ENCODE data around the gene CNNM1. TPM values are rescaled to one million over a fixed set of nuclear protein-coding genes. Genes with fewer than 3 reads are reported as not detected.

CNNM1 gene
- total and polyA plus RNA-seq, 9 of the 15 experiments (the other 6 are each of a cell fraction or from before 2014, with no cell fraction given), result not detected

GRCh38 chr10:99375426-99375825 lies 46.3 kb downstream of the CNNM1 start:
- H3K79me2 ChIP-seq (ENCODE audit: control insufficient read depth, insufficient read depth, low read length), result no peaks in the 10 kb centered on the region
- no peaks in the 10 kb centered on the region for H3K4me1 ChIP-seq (replicated peaks in 1 of 2; ENCODE audit: control insufficient read depth in 2 of 2, insufficient read depth in 2 of 2, low read length in 2 of 2)
- no peak overlapping the region for H3K9ac ChIP-seq (ENCODE audit: insufficient read depth in 1 of 2, low read depth in 2 of 2, low read length in 2 of 2)
- H3K27me3 ChIP-seq (ENCODE audit: control insufficient read depth in 2 of 2, insufficient read depth in 2 of 2, low read length in 2 of 2), result peaks cover 0 to 8% of the 10 kb centered on the region in 2 experiments; a peak in 1 of 5 replicates
- no peaks in the 10 kb centered on the region for H4K20me1 ChIP-seq (replicated peaks; ENCODE audit: control insufficient read depth, insufficient read depth, low read length)
- H3K4me2 ChIP-seq (ENCODE audit: insufficient read depth, low read length), result no peak overlapping the region
- no peaks in the 10 kb centered on the region for H3K36me3 ChIP-seq (ENCODE audit: control insufficient read depth, insufficient read depth, low read length)
- ChIA-PET POLR2A (interaction anchor here (0.6 kb wide), 1 partner anchor 365 kb away, joined by 3 read pairs; no protein-coding TSS in a partner anchor), CTCF (ENCODE audit: low intra/inter-chr PET ratio) (no interaction called here)
- no peak for DNase-seq (ENCODE audit: extremely low read depth in 1 of 4, low spot score in 3 of 4)
- no peak for ATAC-seq
- FAIRE-seq, result no peak
- intact Hi-C loops (cut with micrococcal nuclease) (no loop called here), in situ Hi-C loops (cut with MboI) (no loop called here)
- H3K9me3 ChIP-seq (replicated peaks; ENCODE audit: control insufficient read depth, insufficient read depth, low read depth, low read length), result no peaks in the 10 kb centered on the region
- no TSS peak for BruUV-seq (replicated peaks)
- no peaks in the 10 kb centered on the region for H3K9me1 ChIP-seq (ENCODE audit: control insufficient read depth, insufficient read depth, low read length)
- no peak overlapping the region for H3K27ac ChIP-seq (ENCODE audit: extremely low read depth, low read depth, low read length)
- no peak overlapping the region for H3K4me3 ChIP-seq
- no peak overlapping the region for H2AFZ ChIP-seq (ENCODE audit: low read depth, low read length)
- TF ChIP-seq TCF3 (CRISPR knock-in tag; IDR thresholded peaks at IDR 0.05), result no peak
- no peak for TF ChIP-seq SIN3B (IDR thresholded peaks at IDR 0.05; ENCODE audit: low read depth)
- TF ChIP-seq ZNF644 (tag; IDR thresholded peaks at IDR 0.05; ENCODE audit: low read depth), result no peak
- TF ChIP-seq USF2 (CRISPR knock-in tag; IDR thresholded peaks at IDR 0.05), result no peak
- no peak for TF ChIP-seq THRAP3 (IDR thresholded peaks at IDR 0.05; ENCODE audit: borderline replicate concordance)
- TF ChIP-seq MLLT1 (IDR thresholded peaks at IDR 0.05), result no peak
- TF ChIP-seq ZMIZ1 (IDR thresholded peaks at IDR 0.05; ENCODE audit: low read depth in 2 of 2, low read length in 2 of 2), result no peak
- no peak for TF ChIP-seq BCL6 (CRISPR knock-in tag; IDR thresholded peaks at IDR 0.05)
- TF ChIP-seq SMAD3 (CRISPR knock-in tag; conservative IDR thresholded peaks at IDR 0.05), result no peak
- no peak for TF ChIP-seq ZNF23 (CRISPR knock-in tag; IDR thresholded peaks at IDR 0.05)
- no peak for TF ChIP-seq ATF1 (CRISPR knock-in tag; IDR thresholded peaks at IDR 0.05)
- no peak for TF ChIP-seq ATF1 (tag; IDR thresholded peaks at IDR 0.05)
- TF ChIP-seq EGR1 (conservative IDR thresholded peaks at IDR 0.05), result no peak
- no peak for TF ChIP-seq ZBTB12 (CRISPR knock-in tag; IDR thresholded peaks at IDR 0.05)
- TF ChIP-seq MYNN (IDR thresholded peaks at IDR 0.05), result no peak
- no peak for TF ChIP-seq MYNN (CRISPR knock-in tag; IDR thresholded peaks at IDR 0.05)
- TF ChIP-seq HMBOX1 (IDR thresholded peaks at IDR 0.05), result no peak
- TF ChIP-seq CHD2 (IDR thresholded peaks at IDR 0.05; ENCODE audit: low read depth, low read length), result no peak
